ENCODE measurements around the gene YPEL2. TPM values are rescaled to one million over a fixed set of nuclear protein-coding genes. Genes with fewer than 3 reads are reported as not detected.
A peak's percentile ranks its signal among the peaks of the same experiment; 100 is the strongest.

YPEL2 gene
- total and polyA plus RNA-seq, 2 donors (not counting 1 experiment from before 2014, with no cell fraction given) = 20.7 to 51.8 TPM

DNA sequence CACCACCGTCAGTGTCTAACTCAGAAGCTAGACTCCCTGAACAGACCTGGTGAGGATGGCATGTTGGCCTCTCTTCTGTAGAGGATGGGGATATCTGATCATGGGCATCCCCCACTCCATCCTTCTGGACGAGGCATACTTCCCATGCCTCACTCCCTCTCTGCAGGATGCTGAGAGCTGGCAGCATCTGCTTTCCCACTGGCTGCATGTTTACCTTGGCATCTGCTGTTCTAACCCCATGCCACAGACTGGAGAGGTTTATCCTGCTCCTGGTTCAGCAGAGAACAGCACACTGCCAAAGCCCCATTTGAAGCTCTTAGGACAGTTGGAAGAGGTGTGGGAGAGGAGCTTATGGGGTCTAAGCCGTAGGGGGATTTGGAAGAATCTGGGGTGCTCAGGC lies 46.0 kb downstream of the YPEL2 start:
- Mint-ChIP-seq H3K27ac (peak overlapping the region; percentile 63), H3K4me3 (no peak overlapping the region), H3K4me1 (peaks cover 56% of the 10 kb centered on the region), H3K27me3 (no peaks in the 10 kb centered on the region), H3K9me3 (ENCODE audit: insufficient read depth) (no peaks in the 10 kb centered on the region)
- Histone ChIP-seq H3K4me3 (ENCODE audit: control extremely low read depth in 1 of 5, extremely low read depth in 1 of 5, insufficient read depth in 1 of 5, low read depth in 2 of 5, low read length in 4 of 5) (no peak overlapping the region), H3K9me3 (ENCODE audit: control extremely low read depth in 1 of 3, control insufficient read depth in 2 of 3, insufficient read depth in 1 of 3, low read length in 2 of 3) (no peaks in the 10 kb centered on the region), H2AFZ (ENCODE audit: insufficient read depth, low read depth, low read length, poor library complexity, severe bottlenecking) (no peak overlapping the region), H3K4me1 (ENCODE audit: control insufficient read depth in 2 of 2, insufficient read depth in 2 of 2, low read length in 2 of 2) (peaks cover 45 to 57% of the 10 kb centered on the region in 2 donors), H3K27ac (ENCODE audit: low read length in 2 of 2) (no peak overlapping the region), H3K79me2 (ENCODE audit: control insufficient read depth, insufficient read depth, low read length) (peaks cover 93% of the 10 kb centered on the region), H3K4me2 (replicated peaks; ENCODE audit: low read depth, low read length, poor library complexity, severe bottlenecking) (no peak overlapping the region), H3K36me3 (replicated peaks in 1 of 2; ENCODE audit: control extremely low read depth in 1 of 2, control insufficient read depth in 1 of 2, extremely low read depth in 1 of 2, insufficient read depth in 2 of 2, low read length in 1 of 2) (peaks cover 0 to 19% of the 10 kb centered on the region in 2 experiments), H4K20me1 (ENCODE audit: control insufficient read depth, insufficient read depth, low read length, poor library complexity, severe bottlenecking) (peaks cover 41% of the 10 kb centered on the region), H3K9ac (ENCODE audit: low read length) (no peak overlapping the region), H3K27me3 (replicated peaks in 1 of 4; ENCODE audit: control extremely low read depth in 1 of 4, control insufficient read depth in 3 of 4, insufficient read depth in 4 of 4, low read length in 3 of 4) (no peaks in the 10 kb centered on the region)
- ATAC-seq (ENCODE audit: low read depth) (no peak), DNase-seq (no peak)
- WGBS (ENCODE audit: insufficient coverage) = 86% methylated on average over 2 of the region's 3 CpGs
- ChIA-PET CTCF (interaction anchor here (1.0 to 1.4 kb wide), 3 partner anchors 14 to 63 kb away, joined by 4 to 5 read pairs (median 4); no protein-coding TSS in a partner anchor), POLR2A (no interaction called here)
- intact Hi-C loops (cut with micrococcal nuclease) = no loop called here
- TF ChIP-seq CTCF (IDR thresholded peaks at IDR 0.05) = no peak
- TF ChIP-seq EZH2 (IDR thresholded peaks at IDR 0.05; ENCODE audit: borderline replicate concordance, insufficient read depth, low read depth, low read length, poor library complexity, severe bottlenecking) = no peak

- ChIA-PET POLR2A (no interaction called here), CTCF (interaction anchor here (1.0 to 1.6 kb wide), 3 partner anchors 10 to 58 kb away, joined by 3 to 6 read pairs (median 3); no protein-coding TSS in a partner anchor)
- H3K79me2 ChIP-seq (ENCODE audit: control insufficient read depth, insufficient read depth, low read length) = peaks cover 89% of the 10 kb centered on the region
- H4K20me1 ChIP-seq (ENCODE audit: control insufficient read depth, insufficient read depth, low read length, poor library complexity, severe bottlenecking) = peaks cover 42% of the 10 kb centered on the region
- intact Hi-C loops (cut with micrococcal nuclease) = no loop called here
- no peaks in the 10 kb centered on the region for H3K27me3 ChIP-seq (replicated peaks in 1 of 4; ENCODE audit: control extremely low read depth in 1 of 4, control insufficient read depth in 3 of 4, insufficient read depth in 4 of 4, low read length in 3 of 4)
- ATAC-seq (ENCODE audit: low read depth) (no peak), DNase-seq (no peak)
- no peaks in the 10 kb centered on the region for H3K9me3 Mint-ChIP-seq (ENCODE audit: insufficient read depth)
- H3K4me2 ChIP-seq (replicated peaks; ENCODE audit: low read depth, low read length, poor library complexity, severe bottlenecking) = no peak overlapping the region
- H3K27ac ChIP-seq (ENCODE audit: low read length in 2 of 2) = no peak overlapping the region
- H3K4me3 Mint-ChIP-seq = no peak overlapping the region
- H3K9me3 ChIP-seq (ENCODE audit: control extremely low read depth in 1 of 3, control insufficient read depth in 2 of 3, insufficient read depth in 1 of 3, low read length in 2 of 3) = no peaks in the 10 kb centered on the region
- H2AFZ ChIP-seq (ENCODE audit: insufficient read depth, low read depth, low read length, poor library complexity, severe bottlenecking) = no peak overlapping the region
- H3K9ac ChIP-seq (ENCODE audit: low read length) = no peak overlapping the region
- H3K4me1 ChIP-seq (ENCODE audit: control insufficient read depth in 2 of 2, insufficient read depth in 2 of 2, low read length in 2 of 2) = peaks cover 32 to 45% of the 10 kb centered on the region in 2 donors
- no peak for TF ChIP-seq CTCF (IDR thresholded peaks at IDR 0.05)
- no peak for TF ChIP-seq EZH2 (IDR thresholded peaks at IDR 0.05; ENCODE audit: borderline replicate concordance, insufficient read depth, low read depth, low read length, poor library complexity, severe bottlenecking)
- no peak overlapping the region for H3K4me3 ChIP-seq (ENCODE audit: control extremely low read depth in 1 of 5, extremely low read depth in 1 of 5, insufficient read depth in 1 of 5, low read depth in 2 of 5, low read length in 4 of 5)
- no peaks in the 10 kb centered on the region for H3K27me3 Mint-ChIP-seq
- peaks cover 45% of the 10 kb centered on the region for H3K4me1 Mint-ChIP-seq
- H3K36me3 ChIP-seq (replicated peaks in 1 of 2; ENCODE audit: control extremely low read depth in 1 of 2, control insufficient read depth in 1 of 2, extremely low read depth in 1 of 2, insufficient read depth in 2 of 2, low read length in 1 of 2) = peaks cover 0 to 19% of the 10 kb centered on the region in 2 experiments
- no CpG with 5 or more reads among the region's 4 CpGs for WGBS (ENCODE audit: insufficient coverage)
- no peak overlapping the region for H3K27ac Mint-ChIP-seq
These were observed 47.2 kb downstream of the YPEL2 start for GRCh38 chr17:59378675-59379074.

Measured in B cell (primary cell).